Measurements from ENCODE around the gene ARHGAP19. TPM values are rescaled to one million over a fixed set of nuclear protein-coding genes. Genes with fewer than 3 reads are reported as not detected.

ARHGAP19 gene
- total RNA-seq, 4 donors from 2014 or later: 3.5 to 5.4 (median 4.6) TPM

DNA sequence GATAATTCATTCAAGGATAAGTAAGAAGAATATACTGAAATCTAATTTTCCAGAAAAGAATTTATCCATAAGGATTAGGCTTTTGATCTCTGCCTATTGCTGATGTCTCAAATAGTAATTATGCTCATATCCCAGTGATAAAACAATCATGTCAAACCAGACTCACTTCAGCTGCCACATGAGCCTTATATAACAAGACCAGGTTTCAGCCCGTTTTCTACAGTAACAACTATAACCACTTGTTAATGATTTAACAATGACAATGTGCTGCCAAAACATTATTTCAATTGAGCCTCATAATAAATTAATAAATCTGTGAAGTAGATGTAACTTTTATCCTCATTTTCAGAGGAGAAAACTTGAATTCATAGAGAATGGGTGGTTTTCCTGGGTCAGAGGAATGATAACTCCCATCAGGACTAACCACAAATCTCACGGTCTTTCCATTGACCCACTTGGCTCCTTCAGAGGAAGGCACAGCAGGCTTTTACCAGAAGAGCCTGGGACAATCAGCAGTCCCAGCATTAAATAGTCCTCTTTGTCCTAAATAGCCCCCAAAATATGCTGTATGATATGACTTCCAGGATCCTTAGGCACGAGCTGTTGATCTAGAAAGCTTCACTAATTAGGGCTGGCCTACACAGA, 64.2 kb downstream of the ARHGAP19 start:
- H3K36me3 ChIP-seq: peaks cover 17 to 60% (median 34%) of the 10 kb centered on the region in 4 donors

DNA sequence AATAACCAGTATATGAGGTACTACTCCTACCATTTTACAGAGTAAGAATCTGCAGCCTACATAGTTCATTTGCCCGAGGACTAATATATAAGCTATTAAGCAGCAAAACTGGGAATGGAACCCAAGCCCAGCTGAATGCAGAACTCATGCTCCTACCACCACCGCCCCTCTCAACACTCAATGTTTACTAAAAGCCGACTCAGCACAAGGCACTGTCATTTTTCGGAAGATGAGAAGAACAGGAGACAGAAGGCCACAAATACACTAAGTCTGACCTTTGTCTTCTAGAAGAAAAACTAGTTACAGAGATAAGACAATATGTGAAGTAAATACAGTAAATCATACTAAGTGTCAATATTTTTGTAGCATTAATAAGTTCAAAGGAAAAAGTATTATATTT, 66.0 kb downstream of the ARHGAP19 start:
- Histone ChIP-seq H3K36me3 (peaks cover 12 to 58% (median 34%) of the 10 kb centered on the region in 4 donors), H3K4me3 (no peak overlapping the region), H3K27ac (replicated peaks in 1 of 4) (no peak overlapping the region), H3K4me1 (no peaks in the 10 kb centered on the region), H3K9me3 (no peaks in the 10 kb centered on the region), H3K27me3 (no peaks in the 10 kb centered on the region)
- WGBS: 88% methylated on average over 4 of the region's 4 CpGs
- no peak for DNase-seq (ENCODE audit: extremely low spot score)
- intact Hi-C loops (cut with DNase I): no loop called here
- TF ChIP-seq POLR2AphosphoS5 (IDR thresholded peaks at IDR 0.05): no peak
- TF ChIP-seq, protein P1, sequence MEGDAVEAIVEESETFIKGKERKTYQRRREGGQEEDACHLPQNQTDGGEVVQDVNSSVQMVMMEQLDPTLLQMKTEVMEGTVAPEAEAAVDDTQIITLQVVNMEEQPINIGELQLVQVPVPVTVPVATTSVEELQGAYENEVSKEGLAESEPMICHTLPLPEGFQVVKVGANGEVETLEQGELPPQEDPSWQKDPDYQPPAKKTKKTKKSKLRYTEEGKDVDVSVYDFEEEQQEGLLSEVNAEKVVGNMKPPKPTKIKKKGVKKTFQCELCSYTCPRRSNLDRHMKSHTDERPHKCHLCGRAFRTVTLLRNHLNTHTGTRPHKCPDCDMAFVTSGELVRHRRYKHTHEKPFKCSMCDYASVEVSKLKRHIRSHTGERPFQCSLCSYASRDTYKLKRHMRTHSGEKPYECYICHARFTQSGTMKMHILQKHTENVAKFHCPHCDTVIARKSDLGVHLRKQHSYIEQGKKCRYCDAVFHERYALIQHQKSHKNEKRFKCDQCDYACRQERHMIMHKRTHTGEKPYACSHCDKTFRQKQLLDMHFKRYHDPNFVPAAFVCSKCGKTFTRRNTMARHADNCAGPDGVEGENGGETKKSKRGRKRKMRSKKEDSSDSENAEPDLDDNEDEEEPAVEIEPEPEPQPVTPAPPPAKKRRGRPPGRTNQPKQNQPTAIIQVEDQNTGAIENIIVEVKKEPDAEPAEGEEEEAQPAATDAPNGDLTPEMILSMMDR (IDR thresholded peaks at IDR 0.05): no peak
- TF ChIP-seq EP300 (IDR thresholded peaks at IDR 0.05): no peak
- no peak for TF ChIP-seq POLR2A (IDR thresholded peaks at IDR 0.05; ENCODE audit: low read depth)

More for the DNA sequence above, 64.2 kb downstream of the ARHGAP19 start:
- TF ChIP-seq, protein P1 (IDR thresholded peaks at IDR 0.05): no peak
- TF ChIP-seq POLR2A (IDR thresholded peaks at IDR 0.05; ENCODE audit: low read depth): no peak
- TF ChIP-seq EP300 (IDR thresholded peaks at IDR 0.05): no peak
- TF ChIP-seq POLR2AphosphoS5 (IDR thresholded peaks at IDR 0.05): no peak
- 83% methylated on average over 3 of the region's 3 CpGs for WGBS
- intact Hi-C loops (cut with DNase I): no loop called here
- no peaks in the 10 kb centered on the region for H3K27me3 ChIP-seq
- no peak overlapping the region for H3K4me3 ChIP-seq
- H3K9me3 ChIP-seq: no peaks in the 10 kb centered on the region
- no peak for DNase-seq (ENCODE audit: extremely low spot score)
- H3K4me1 ChIP-seq: no peaks in the 10 kb centered on the region
- H3K27ac ChIP-seq (replicated peaks in 1 of 4): no peak overlapping the region

DNA sequence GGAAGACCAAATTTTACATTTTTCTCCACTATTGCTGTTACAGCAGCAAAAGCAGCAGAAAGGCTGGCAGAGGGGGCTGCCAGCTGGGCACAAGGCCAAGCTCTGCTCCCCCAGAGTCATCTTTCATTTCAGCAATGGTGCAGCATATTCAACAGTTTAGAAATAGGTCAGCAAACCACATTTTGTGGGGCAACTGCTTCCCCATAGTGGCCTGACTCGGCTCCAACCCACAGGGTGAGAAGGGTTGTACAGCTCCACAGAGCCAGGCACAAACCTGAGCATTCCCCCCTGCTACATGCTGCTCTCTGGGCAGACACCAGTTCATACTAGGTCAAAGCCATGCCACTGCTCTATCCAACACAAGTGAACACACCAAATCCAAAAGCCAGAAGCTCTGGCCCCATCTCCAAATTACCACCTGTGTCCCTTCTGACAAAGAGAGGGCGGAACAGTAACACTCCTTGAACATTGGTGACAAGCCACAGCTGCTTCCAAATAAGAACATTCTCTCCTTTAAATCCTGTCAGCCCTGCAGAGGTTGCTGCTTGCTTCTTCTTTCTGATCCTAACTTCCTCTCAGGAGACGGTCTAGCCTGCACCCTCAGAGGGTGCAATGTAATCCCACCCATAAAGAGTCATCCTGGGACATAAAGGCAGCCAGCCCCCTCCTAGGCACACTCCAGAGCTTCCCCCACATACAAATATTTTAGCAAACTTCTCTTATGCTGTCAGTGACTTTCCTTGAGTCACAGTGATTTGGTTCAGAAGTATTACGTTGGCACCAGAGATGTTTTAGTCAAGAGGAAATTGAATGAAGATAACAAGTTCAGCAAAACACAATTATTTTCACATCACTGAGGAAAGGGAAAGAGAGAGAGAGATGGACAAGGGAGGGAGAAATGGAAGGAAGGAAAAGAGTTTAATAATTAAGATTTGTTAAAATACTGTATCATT, 67.7 kb downstream of the ARHGAP19 start:
- DNase-seq (ENCODE audit: extremely low spot score): no peak
- intact Hi-C loops (cut with DNase I): no loop called here
- no peaks in the 10 kb centered on the region for H3K4me1 ChIP-seq
- no peaks in the 10 kb centered on the region for H3K9me3 ChIP-seq
- H3K27me3 ChIP-seq: no peaks in the 10 kb centered on the region
- no peak overlapping the region for H3K27ac ChIP-seq (replicated peaks in 1 of 4)
- H3K4me3 ChIP-seq: no peak overlapping the region
- TF ChIP-seq POLR2A (IDR thresholded peaks at IDR 0.05; ENCODE audit: low read depth) (no peak), POLR2AphosphoS5 (IDR thresholded peaks at IDR 0.05) (no peak), EP300 (IDR thresholded peaks at IDR 0.05) (no peak)
- TF ChIP-seq, protein P1 (IDR thresholded peaks at IDR 0.05): no peak
- peaks cover 12 to 57% (median 32%) of the 10 kb centered on the region in 4 donors for H3K36me3 ChIP-seq
- 77% methylated on average over 4 of the region's 4 CpGs for WGBS

DNA sequence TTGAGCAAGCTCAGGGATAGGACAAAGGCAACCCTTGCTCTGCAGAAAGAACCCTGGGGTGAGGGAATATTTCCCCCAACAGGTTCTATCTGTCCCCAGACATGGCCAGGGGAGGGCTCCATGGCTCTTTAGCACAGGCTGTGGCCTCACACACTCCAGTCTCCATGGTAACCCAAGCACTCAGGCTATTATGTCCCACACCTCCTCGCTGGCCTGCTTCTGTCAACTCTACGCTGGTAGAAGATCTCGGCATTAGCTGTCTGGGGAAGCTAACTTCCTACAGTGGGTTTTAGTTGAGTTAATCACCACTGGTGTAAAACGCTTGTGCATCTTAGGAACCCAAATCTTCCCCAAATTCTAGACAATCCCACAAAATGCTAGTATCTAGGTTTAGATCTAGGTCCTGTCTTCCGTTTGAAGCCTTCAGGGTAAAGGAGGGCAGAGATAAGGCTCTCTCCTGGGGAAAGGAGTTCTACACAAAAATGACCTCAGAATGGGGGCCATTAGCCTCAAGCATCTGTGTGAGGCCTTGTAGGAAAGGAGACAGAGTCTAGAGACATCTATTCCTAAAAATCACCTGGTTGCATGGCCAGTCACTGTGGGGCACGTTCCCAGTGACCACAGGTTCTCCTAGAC, 70.0 kb downstream of the ARHGAP19 start:
- Histone ChIP-seq H3K36me3 (peaks cover 0 to 42% (median 24%) of the 10 kb centered on the region in 4 donors), H3K4me1 (no peaks in the 10 kb centered on the region), H3K27me3 (no peaks in the 10 kb centered on the region), H3K4me3 (no peak overlapping the region), H3K9me3 (no peaks in the 10 kb centered on the region), H3K27ac (replicated peaks in 1 of 4) (no peak overlapping the region)
- no peak for DNase-seq (ENCODE audit: extremely low spot score)
- TF ChIP-seq EP300 (IDR thresholded peaks at IDR 0.05): no peak
- TF ChIP-seq, protein P1 (IDR thresholded peaks at IDR 0.05): no peak
- no peak for TF ChIP-seq POLR2AphosphoS5 (IDR thresholded peaks at IDR 0.05)
- TF ChIP-seq POLR2A (IDR thresholded peaks at IDR 0.05; ENCODE audit: low read depth): no peak
- intact Hi-C loops (cut with DNase I): no loop called here
- WGBS: 92% methylated on average over 6 of the region's 6 CpGs

Measured in esophagus muscularis mucosa (tissue), 4 donors.